GM18507 (cell line): ENCODE data around the gene CUBN.
"Not testable (repeated sequence)": the region's sequence is repeated elsewhere in the genome, so short reads cannot be mapped to it uniquely, and the experiment has no call there.

Experiments used
- DNase-seq: peaks from one replicate; pipeline ENCODE4 v3.0.0; 2011; ENCODE audit warnings: low read depth; ENCODE audit not compliant: insufficient read length; ENCODE audit errors: extremely low spot score
- FAIRE-seq: peaks from 2 replicates; lab custom pipeline; 2011; peaks lifted over from hg19 to GRCh38; lab: Jason Lieb, UNC

CUBN gene

GRCh38 chr10:16865766-16866165 is 263.8 kb downstream of the CUBN start:
- no peak for DNase-seq
- FAIRE-seq, result no peak

- DNase-seq (no peak), FAIRE-seq (no peak)
Measured at GRCh38 chr10:16863766-16864165, 265.8 kb downstream of the CUBN start.

- DNase-seq, result no peak
- no peak for FAIRE-seq
Measured at GRCh38 chr10:16857419-16857818, 272.2 kb downstream of the CUBN start.

- no peak for FAIRE-seq
- no peak for DNase-seq
Measured at GRCh38 chr10:16856567-16856966, 273.0 kb downstream of the CUBN start.

GRCh38 chr10:16856092-16856491 is 273.5 kb downstream of the CUBN start:
- FAIRE-seq, result no peak

GRCh38 chr10:16854623-16855022 is 275.0 kb downstream of the CUBN start:
- DNase-seq, result no peak
- FAIRE-seq, result no peak

More at GRCh38 chr10:16856092-16856491, 273.5 kb downstream of the CUBN start:
- no peak for DNase-seq

- DNase-seq, result no peak
- FAIRE-seq, result no peak
Measured at GRCh38 chr10:16853809-16854208, 275.8 kb downstream of the CUBN start.

GRCh38 chr10:16853201-16853600 is 276.4 kb downstream of the CUBN start:
- no peak for DNase-seq
- no peak for FAIRE-seq

- DNase-seq, result no peak
- FAIRE-seq, result no peak
Measured at GRCh38 chr10:16852624-16853023, 277.0 kb downstream of the CUBN start.

GRCh38 chr10:16848562-16849154 is 281.0 kb downstream of the CUBN start:
- DNase-seq, result no peak
- no peak for FAIRE-seq

GRCh38 chr10:16847644-16848043 is 282.0 kb downstream of the CUBN start:
- DNase-seq (no peak), FAIRE-seq (no peak)

GRCh38 chr10:16845248-16845647 is 284.4 kb downstream of the CUBN start:
- FAIRE-seq, result no peak
- no peak for DNase-seq

GRCh38 chr10:16843252-16843870 is 286.2 kb downstream of the CUBN start:
- DNase-seq (no peak), FAIRE-seq (peak; percentile 69)

- no peak for FAIRE-seq
- no peak for DNase-seq
Measured at GRCh38 chr10:16835228-16835627, 294.4 kb downstream of the CUBN start.

- FAIRE-seq (no peak), DNase-seq (no peak)
Measured at GRCh38 chr10:16832351-16833080, 297.1 kb downstream of the CUBN start.

GRCh38 chr10:16828701-16829175 is 300.9 kb downstream of the CUBN start:
- DNase-seq (no peak), FAIRE-seq (no peak)

- FAIRE-seq, result peak; percentile 86
- no peak for DNase-seq
Measured at GRCh38 chr10:16828114-16828568, 301.5 kb downstream of the CUBN start.

GRCh38 chr10:16827474-16827873 is 302.1 kb downstream of the CUBN start:
- FAIRE-seq, DNase-seq: not testable (repeated sequence)

- FAIRE-seq (no peak), DNase-seq (no peak)
Measured at GRCh38 chr10:16822726-16823360, 306.8 kb downstream of the CUBN start.

- FAIRE-seq (no peak), DNase-seq (no peak)
Measured at GRCh38 chr10:16822027-16822426, 307.6 kb downstream of the CUBN start.
